Astrocyte of the cerebellum (primary cell): ENCODE results near the gene PCSK9.
"Not testable (repeated sequence)": the region's sequence is repeated elsewhere in the genome, so short reads cannot be mapped to it uniquely, and the experiment has no call there.

ENCODE experiments used
- DNase-seq: peaks from one replicate; pipeline ENCODE4 v3.0.0-alpha.2; 2011; ENCODE audit warnings: low read depth
- H3K4me3 ChIP-seq: 2 replicates; pipeline ENCODE4 v1.5.1; 2011; ENCODE audit warnings: mild to moderate bottlenecking, low read depth, low read length, moderate library complexity
- in situ Hi-C: cut with HindIII; loops from 2 replicates; pipeline ENCODE4 v1.10.0; 2017; ENCODE audit warnings: low sequenced_read_pairs
- TF ChIP-seq, protein P1 (sequence below): IDR thresholded peaks from 2 replicates; pipeline ENCODE4 v1.5.1; 2012; ENCODE audit warnings: low read length, low read depth, moderate library complexity, mild to moderate bottlenecking; ENCODE audit errors: missing control alignments

Gene PCSK9

DNA sequence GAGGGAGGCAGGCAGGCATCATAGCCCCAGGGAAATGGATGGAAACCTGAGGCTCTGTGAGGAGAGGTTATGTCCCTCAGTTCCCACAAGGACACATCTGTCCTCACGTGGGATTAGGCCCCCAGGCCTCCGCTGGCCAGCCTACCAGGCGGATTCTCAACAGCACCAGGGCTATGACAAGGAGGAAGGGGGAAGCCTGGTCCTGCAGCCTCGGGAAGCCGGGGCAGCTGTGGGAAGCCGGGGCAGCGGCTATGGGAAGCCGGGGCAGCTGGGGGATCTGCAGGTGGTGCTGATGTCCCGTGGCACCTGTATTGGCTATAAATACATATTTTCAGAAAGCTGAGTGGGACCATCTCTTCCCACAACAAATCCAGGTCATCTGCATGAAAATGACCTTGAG lies 21.0 kb upstream of the PCSK9 start:
- H3K4me3 ChIP-seq = no peak overlapping the region
- TF ChIP-seq, protein P1, sequence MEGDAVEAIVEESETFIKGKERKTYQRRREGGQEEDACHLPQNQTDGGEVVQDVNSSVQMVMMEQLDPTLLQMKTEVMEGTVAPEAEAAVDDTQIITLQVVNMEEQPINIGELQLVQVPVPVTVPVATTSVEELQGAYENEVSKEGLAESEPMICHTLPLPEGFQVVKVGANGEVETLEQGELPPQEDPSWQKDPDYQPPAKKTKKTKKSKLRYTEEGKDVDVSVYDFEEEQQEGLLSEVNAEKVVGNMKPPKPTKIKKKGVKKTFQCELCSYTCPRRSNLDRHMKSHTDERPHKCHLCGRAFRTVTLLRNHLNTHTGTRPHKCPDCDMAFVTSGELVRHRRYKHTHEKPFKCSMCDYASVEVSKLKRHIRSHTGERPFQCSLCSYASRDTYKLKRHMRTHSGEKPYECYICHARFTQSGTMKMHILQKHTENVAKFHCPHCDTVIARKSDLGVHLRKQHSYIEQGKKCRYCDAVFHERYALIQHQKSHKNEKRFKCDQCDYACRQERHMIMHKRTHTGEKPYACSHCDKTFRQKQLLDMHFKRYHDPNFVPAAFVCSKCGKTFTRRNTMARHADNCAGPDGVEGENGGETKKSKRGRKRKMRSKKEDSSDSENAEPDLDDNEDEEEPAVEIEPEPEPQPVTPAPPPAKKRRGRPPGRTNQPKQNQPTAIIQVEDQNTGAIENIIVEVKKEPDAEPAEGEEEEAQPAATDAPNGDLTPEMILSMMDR = no peak
- in situ Hi-C loops = no loop called here
- no peak for DNase-seq

- TF ChIP-seq, protein P1 = peak; percentile 94
- in situ Hi-C loops = no loop called here
- peak; percentile 74 for DNase-seq
- no peak overlapping the region for H3K4me3 ChIP-seq
Observed at GRCh38 chr1:55021942-55022546, 17.3 kb upstream of the PCSK9 start.

DNA sequence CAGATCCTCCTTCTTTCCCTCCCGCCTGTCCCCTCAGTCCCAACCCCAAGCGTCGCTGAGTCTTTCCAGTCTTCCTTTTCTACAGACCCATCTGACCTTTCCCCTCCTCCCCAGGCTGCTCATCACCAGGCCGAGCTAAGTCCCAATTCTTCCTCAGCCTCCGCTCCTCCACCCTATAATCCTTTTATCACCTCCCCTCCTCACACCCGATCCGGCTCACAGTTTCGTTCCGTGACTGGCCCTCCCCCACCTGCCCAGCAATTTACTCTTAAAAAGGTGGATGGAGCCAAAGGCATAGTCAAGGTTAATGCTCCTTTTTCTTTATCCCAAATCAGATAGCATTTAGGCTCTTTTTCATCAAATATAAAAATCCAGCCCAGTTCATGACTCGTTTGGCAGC lies 15.2 kb upstream of the PCSK9 start:
- in situ Hi-C loops, H3K4me3 ChIP-seq, DNase-seq: not testable (repeated sequence)

DNA sequence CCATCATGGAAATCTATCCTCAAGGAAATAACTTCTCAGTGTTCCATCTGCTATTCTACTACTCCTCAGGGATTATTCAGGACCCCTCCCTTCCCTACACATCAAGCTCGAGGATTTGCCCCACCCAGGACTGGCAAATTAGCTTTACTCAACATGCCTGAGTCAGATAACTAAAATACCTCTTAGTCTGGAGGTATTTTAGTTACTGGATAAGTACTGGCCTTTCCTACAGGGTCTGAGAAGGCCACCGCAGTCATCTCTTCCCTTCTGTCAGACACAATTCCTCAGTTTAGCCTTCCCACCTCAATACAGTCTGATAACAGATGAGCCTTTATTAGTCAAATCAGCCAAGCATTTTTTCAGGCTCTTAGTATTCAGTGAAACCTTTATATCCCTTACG lies 12.7 kb upstream of the PCSK9 start:
- H3K4me3 ChIP-seq, DNase-seq, in situ Hi-C loops: not testable (repeated sequence)

DNA sequence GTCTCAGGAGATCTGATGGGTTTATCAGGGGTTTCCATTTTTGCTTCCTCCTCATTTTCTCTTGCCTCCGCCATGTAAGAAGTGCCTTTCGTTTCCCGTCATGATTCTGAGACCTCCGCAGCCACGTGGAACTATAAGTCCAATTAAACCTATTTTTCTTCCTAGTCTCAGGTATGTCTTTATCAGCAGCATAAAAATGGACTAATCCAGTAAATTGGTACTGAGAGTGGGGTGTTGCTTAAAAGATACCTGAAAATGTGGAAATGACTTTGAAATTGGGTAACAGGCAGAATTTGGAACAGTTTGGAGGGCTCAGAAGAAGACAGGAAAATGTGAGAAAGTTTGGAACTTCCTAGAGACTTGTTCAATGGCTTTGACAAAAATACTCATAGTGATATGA lies 8.2 kb upstream of the PCSK9 start:
- in situ Hi-C loops, DNase-seq, H3K4me3 ChIP-seq: not testable (repeated sequence)

- DNase-seq = no peak
- TF ChIP-seq, protein P1 = no peak
- in situ Hi-C loops = no loop called here
- no peak overlapping the region for H3K4me3 ChIP-seq
Observed at GRCh38 chr1:55033265-55033614, 6.1 kb upstream of the PCSK9 start.

- TF ChIP-seq, protein P1 = no peak
- no peak overlapping the region for H3K4me3 ChIP-seq
- no peak for DNase-seq
- in situ Hi-C loops = no loop called here
Observed at GRCh38 chr1:55034476-55035133, 4.7 kb upstream of the PCSK9 start.

DNA sequence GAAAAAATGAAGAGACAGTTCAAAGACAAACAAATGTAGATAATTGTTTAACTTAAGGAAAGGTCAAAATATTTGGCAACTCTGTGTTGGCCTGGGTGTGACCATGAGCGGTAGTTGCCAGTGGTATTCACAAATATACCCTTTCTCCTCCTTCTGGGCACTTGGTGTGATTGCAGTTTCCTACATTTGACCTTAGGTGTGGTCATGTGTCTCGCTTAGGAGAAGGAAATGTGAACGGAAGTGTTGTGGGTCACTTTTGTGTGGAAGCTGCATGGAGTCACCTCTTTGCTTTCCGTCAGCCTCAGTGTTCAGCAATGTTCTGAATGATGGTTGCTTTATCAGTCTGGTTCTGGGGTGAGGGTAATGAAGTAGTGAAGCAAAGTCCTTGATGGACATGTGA lies 3.4 kb upstream of the PCSK9 start:
- H3K4me3 ChIP-seq = no peak overlapping the region
- TF ChIP-seq, protein P1 = no peak
- DNase-seq = no peak
- in situ Hi-C loops = no loop called here
